Fibroblast of pulmonary artery (primary cell): Measurements from ENCODE around the gene TLK1.
A peak's percentile ranks its signal among the peaks of the same experiment; 100 is the strongest.

Experiments
- DNase-seq: peaks from one replicate; pipeline ENCODE4 v3.0.0-alpha.2; 2010; ENCODE audit warnings: low read depth
- H3K4me3 ChIP-seq: replicated peaks from 2 replicates; pipeline ENCODE4 v1.5.1; 2011; ENCODE audit warnings: low read depth, mild to moderate bottlenecking, control low read depth, low read length, moderate library complexity
- TF ChIP-seq, protein P1 (sequence below): IDR thresholded peaks from 2 replicates; pipeline ENCODE4 v1.5.1; 2011; ENCODE audit warnings: mild to moderate bottlenecking, control low read depth, low read length, inconsistent platforms; ENCODE audit errors: missing control alignments

The TLK1 gene

DNA sequence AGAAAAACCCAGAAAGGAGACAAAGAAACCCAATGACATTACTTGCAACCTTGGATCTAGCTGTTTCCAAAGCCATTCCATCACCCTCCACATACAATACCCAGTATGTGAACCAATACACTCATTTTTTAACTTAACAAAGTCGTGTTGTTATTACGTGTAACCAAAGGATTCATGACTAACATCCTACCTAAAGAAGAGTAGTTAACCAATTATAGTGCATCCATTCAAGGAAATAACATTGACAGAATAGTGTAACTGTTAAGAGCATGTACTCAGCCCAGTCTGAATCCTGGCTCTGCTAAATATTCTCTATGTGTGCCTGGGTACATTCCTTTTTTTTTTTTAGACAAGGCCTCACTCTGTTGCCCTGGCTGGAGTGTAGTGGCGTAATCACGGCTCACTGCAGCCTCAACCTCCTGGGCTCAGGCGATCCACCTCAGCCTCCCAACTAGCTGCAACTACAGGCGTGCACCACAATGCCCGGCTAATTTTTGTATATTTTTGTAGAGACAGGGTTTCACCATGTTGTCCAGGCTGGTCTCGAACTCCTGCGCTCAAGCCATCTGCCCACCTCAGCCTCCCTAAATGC, 9.9 kb downstream of the TLK1 start:
- H3K4me3 ChIP-seq, result no peak overlapping the region
- TF ChIP-seq, protein P1, sequence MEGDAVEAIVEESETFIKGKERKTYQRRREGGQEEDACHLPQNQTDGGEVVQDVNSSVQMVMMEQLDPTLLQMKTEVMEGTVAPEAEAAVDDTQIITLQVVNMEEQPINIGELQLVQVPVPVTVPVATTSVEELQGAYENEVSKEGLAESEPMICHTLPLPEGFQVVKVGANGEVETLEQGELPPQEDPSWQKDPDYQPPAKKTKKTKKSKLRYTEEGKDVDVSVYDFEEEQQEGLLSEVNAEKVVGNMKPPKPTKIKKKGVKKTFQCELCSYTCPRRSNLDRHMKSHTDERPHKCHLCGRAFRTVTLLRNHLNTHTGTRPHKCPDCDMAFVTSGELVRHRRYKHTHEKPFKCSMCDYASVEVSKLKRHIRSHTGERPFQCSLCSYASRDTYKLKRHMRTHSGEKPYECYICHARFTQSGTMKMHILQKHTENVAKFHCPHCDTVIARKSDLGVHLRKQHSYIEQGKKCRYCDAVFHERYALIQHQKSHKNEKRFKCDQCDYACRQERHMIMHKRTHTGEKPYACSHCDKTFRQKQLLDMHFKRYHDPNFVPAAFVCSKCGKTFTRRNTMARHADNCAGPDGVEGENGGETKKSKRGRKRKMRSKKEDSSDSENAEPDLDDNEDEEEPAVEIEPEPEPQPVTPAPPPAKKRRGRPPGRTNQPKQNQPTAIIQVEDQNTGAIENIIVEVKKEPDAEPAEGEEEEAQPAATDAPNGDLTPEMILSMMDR, result no peak
- no peak for DNase-seq

DNA sequence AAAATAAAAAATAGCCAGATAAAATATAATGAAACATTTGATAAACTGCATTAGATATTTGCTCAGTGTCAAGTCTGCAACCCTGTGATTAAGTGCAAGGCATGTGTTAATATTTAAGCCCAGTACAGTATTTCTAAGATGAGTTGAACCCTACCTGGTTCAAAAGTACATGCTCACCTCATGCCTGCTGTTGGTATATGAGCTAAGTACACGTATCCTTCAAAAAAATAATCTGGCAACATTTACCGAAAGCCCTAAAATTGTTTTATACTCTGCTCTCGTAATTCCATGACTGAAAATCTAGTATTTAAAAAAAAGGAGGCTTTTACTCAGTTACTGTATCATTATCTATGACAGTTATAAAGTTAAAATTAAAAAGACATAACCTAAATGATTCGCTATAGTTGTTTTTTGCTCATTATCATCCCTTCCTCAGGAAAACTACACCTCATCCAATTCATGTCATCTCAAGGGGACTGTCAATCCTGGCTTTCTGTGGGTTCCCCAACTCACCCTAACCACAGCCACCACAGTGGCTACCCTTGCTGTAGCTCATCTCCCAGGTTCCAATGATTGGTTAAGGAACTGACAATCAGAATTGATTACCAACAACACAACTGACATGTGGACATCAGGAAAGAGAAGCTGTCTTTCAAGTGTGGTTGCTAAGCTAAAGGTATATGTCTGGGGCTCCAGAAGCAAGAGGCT, 10.6 kb downstream of the TLK1 start:
- DNase-seq, result no peak
- H3K4me3 ChIP-seq, result no peak overlapping the region
- TF ChIP-seq, protein P1, result no peak

DNA sequence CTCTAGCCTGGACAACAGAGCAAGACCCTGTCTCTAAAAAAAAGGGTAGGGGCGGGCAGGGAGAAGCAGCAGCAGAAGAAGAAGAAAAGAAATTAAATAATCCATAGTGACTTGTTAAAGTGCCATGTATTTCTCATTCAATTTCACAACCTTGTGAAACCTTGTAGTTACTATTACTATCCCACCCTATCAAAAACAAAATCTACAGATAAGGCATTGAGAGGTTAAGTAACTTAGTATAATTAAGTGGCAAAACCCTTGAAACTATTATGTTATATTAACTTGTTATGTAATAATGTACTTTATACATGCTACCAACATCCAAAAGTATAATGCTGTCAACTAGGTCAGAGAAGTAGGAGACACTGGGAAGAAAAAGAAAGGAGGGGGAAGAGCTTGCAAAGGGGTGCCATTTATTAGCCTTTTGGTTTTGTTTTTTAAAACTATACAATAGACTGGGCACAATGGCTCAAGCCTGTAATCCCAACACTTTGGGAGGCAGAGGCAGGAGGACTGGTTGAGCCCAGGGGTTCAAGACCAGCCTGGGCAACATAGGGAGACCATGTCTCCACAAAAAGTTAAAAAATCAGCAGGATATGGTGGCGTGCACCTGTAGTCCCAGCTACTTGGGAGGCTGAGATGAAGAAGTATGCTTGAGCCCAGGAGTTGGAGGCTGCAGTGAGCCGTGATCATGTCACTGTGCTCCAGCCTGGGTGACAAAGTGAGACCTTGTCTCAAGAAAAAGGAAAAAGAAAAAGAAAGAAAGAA, 11.3 kb downstream of the TLK1 start:
- DNase-seq, result no peak
- TF ChIP-seq, protein P1, result no peak
- no peak overlapping the region for H3K4me3 ChIP-seq

DNA sequence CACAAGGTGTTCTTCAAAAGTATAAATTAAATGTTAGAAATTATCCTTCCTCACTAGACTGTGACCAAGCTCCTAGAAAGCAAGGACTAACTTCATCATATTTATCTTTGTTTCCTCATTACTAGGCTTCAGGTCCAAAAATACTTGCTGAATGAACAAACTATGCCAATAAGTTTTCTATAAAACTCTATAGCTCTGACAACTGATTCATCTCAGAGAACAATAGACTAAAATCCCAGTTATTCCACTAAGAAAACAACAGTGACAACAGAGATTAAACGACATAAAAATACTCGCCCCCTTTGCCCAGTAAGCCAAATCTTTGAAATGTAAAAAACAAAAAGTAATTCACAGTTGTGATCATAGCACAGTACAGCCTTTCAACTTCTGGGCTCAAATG, 13.6 kb downstream of the TLK1 start:
- peak; percentile 40 for DNase-seq
- TF ChIP-seq, protein P1, result no peak
- H3K4me3 ChIP-seq, result no peak overlapping the region

DNA sequence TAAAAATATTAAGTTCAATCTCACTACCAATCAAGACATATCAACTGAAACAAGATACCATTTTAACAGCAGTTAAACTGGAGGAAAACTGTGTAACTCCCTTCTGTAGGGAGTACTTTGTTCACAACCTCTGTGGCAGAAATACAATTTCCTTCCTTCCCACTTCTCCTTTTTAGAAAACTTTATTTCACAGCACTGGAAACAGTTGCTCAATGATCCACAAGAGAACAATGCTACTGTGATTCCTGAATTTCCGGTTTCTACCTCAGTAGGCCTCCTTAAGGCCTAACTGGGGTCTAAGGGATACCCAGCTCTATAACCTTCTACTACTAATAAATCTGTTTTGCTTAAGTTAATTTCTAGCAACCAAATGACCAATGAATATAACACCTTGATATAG, 14.1 kb downstream of the TLK1 start:
- H3K4me3 ChIP-seq, result no peak overlapping the region
- DNase-seq, result peak; percentile 72
- TF ChIP-seq, protein P1, result no peak

DNA sequence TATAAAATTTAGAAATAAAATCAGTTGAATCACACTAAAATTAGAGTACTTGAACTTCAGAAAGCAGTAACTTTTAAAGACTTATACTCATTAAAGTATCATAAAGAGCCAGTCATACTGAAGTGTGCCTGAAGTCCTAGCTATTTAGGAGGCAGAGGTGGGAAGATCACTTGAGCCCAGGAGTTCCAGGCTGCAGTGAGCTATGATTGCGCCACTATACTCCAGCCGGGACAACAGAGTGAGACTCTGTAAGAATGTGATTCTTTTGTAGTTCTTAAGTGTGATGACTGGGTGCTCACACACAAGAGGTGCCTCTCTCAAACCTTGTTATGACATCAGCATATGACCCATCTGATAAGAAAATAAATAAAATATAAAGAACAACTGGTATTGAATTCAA, 14.6 kb downstream of the TLK1 start:
- DNase-seq, result no peak
- no peak overlapping the region for H3K4me3 ChIP-seq
- TF ChIP-seq, protein P1, result no peak

DNA sequence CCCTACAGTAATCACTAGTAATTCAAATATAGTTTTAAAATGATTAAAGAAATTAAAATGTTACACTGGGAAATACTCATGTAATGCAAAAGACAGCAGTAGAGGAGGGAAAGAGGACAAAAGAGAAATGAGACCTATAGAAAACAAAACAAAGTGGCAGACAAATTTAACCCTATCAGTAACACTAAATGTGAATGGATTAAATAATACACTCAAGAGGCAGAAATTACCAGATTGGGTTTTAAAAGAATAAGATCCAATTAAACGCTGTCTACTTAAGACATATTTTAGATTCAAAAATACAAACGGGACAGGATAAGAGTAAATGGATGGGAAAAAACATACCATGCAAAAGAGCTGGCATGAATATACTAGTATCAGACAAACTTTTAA, 17.0 kb downstream of the TLK1 start:
- no peak for DNase-seq
- no peak overlapping the region for H3K4me3 ChIP-seq
- TF ChIP-seq, protein P1, result no peak
